ENCODE data around the gene SETD1A. TPM values are rescaled to one million over a fixed set of nuclear protein-coding genes. Genes with fewer than 3 reads are reported as not detected.

SETD1A gene
- total RNA-seq, 2 donors from 2014 or later = 3.8 to 8.6 TPM

DNA sequence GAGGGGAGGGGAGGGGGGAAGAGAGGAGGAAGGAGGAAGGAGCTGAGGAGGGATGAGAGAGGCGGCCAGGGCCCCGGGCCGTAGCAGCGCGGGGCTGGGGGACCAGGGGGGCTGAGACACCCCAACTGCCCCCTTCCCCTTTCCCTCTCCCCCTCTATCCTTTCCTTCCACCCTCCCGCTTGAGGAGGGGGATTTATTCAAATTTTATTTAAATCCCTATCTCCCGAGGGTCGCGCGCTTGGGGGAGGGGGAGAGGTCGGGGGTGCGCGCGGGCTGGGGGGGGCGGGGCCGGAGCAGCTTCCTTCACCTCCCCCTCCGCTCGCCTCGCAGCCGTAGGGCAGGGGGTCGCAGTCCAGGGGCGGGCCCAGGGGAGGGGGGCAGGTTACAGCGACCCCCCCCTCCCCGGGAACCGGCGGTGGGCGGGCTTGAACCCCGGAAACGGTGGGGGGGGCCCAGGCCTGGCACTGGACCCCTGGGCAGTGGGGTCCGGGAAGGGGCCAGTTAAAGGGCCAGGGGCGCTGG is 33.9 kb upstream of the SETD1A start, which contains the start of gene FBXL19:
Gene FBXL19, plus strand, starts transcription at position 19 of the 522 bp plus-strand sequence. CDS start 2,183 bp downstream, outside the sequence.
- Histone ChIP-seq H3K4me1 (peaks cover 0 to 32% of the 10 kb centered on the region in 2 donors), H3K27ac (peak within 1 kb of the TSS; percentile 94 to 96), H3K4me3 (peak within 1 kb of the TSS; percentile 85 to 86), H3K36me3 (no peaks in the 10 kb centered on the region), H3K9me3 (no peaks in the 10 kb centered on the region), H3K27me3 (no peaks in the 10 kb centered on the region)
- DNase-seq (ENCODE audit: low spot score) = no peak
- TF ChIP-seq, protein P1, sequence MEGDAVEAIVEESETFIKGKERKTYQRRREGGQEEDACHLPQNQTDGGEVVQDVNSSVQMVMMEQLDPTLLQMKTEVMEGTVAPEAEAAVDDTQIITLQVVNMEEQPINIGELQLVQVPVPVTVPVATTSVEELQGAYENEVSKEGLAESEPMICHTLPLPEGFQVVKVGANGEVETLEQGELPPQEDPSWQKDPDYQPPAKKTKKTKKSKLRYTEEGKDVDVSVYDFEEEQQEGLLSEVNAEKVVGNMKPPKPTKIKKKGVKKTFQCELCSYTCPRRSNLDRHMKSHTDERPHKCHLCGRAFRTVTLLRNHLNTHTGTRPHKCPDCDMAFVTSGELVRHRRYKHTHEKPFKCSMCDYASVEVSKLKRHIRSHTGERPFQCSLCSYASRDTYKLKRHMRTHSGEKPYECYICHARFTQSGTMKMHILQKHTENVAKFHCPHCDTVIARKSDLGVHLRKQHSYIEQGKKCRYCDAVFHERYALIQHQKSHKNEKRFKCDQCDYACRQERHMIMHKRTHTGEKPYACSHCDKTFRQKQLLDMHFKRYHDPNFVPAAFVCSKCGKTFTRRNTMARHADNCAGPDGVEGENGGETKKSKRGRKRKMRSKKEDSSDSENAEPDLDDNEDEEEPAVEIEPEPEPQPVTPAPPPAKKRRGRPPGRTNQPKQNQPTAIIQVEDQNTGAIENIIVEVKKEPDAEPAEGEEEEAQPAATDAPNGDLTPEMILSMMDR (IDR thresholded peaks at IDR 0.05) = no peak

- Histone ChIP-seq H3K9me3 (no peaks in the 10 kb centered on the region), H3K4me3 (peak overlapping the region; percentile 85 to 86), H3K4me1 (peaks cover 0 to 32% of the 10 kb centered on the region in 2 donors), H3K27ac (peak overlapping the region; percentile 94 to 96), H3K36me3 (no peaks in the 10 kb centered on the region), H3K27me3 (no peaks in the 10 kb centered on the region)
- TF ChIP-seq, protein P1 (IDR thresholded peaks at IDR 0.05) = no peak
- no peak for DNase-seq (ENCODE audit: low spot score)
Measured at GRCh38 chr16:30924076-30924912, 33.3 kb upstream of the SETD1A start.

DNA sequence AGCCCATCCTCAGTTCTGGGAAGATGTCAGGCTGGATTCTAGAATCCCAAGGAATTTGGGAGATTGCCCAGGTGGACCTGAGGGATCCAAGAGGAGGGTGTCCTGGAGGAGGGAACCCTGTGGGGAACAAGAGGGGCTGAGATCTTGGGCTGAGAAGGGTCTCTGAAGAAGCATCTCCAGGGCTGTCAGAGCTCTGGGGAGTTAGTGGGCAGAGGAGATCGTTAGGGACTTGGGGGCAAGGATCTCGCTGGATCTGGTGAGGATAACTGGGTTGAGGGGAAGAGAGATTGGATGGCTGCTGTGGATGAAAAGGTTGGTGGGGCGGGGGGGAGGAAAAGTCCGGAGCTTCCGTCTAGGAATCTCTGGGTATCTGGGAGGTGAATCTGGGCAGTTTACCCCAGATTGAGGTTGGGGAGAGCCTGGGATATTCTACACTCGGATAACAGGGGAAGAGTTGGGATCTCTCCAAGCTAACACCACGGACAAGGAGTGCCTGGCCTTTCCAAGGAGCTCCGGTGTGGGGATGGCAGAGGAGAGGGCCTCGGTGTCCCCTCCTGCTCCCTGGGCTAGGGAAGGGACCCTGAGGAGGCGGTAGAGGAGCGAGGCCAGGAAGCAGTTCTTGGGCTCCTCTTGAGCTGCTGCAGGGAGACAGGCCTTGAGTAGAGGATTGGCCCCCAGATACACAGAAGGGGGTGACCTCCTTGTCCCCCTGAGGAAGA is 32.5 kb upstream of the SETD1A start:
- TF ChIP-seq, protein P1 (IDR thresholded peaks at IDR 0.05) = no peak
- Histone ChIP-seq H3K4me3 (peak overlapping the region in 1 of 2 donors; percentile 85), H3K27ac (peak overlapping the region; percentile 94 to 96)

GRCh38 chr16:30925632-30925987 is 31.9 kb upstream of the SETD1A start:
- no peak for DNase-seq (ENCODE audit: low spot score)
- Histone ChIP-seq H3K9me3 (no peaks in the 10 kb centered on the region), H3K27me3 (no peaks in the 10 kb centered on the region), H3K36me3 (peaks cover 5% of the 10 kb centered on the region), H3K4me3 (no peak overlapping the region), H3K4me1 (peaks cover 0 to 33% of the 10 kb centered on the region in 2 donors), H3K27ac (no peak overlapping the region)
- TF ChIP-seq, protein P1 (IDR thresholded peaks at IDR 0.05) = no peak

More for the DNA sequence above, 32.5 kb upstream of the SETD1A start:
- no peak for DNase-seq (ENCODE audit: low spot score)
- no peaks in the 10 kb centered on the region for H3K9me3 ChIP-seq
- no peaks in the 10 kb centered on the region for H3K36me3 ChIP-seq
- no peaks in the 10 kb centered on the region for H3K27me3 ChIP-seq
- peaks cover 0 to 32% of the 10 kb centered on the region in 2 donors for H3K4me1 ChIP-seq

GRCh38 chr16:30925995-30926811 is 31.4 kb upstream of the SETD1A start:
- no peaks in the 10 kb centered on the region for H3K27me3 ChIP-seq
- peaks cover 11% of the 10 kb centered on the region for H3K36me3 ChIP-seq
- H3K4me1 ChIP-seq = peaks cover 0 to 38% of the 10 kb centered on the region in 2 donors
- TF ChIP-seq, protein P1 (IDR thresholded peaks at IDR 0.05) = no peak
- H3K4me3 ChIP-seq = no peak overlapping the region
- no peaks in the 10 kb centered on the region for H3K9me3 ChIP-seq
- no peak overlapping the region for H3K27ac ChIP-seq
- no peak for DNase-seq (ENCODE audit: low spot score)

All from right atrium auricular region (tissue), 2 donors.